Panc1 (cell line): ENCODE measurements around the gene OTUD3. TPM values are rescaled to one million over a fixed set of nuclear protein-coding genes. Genes with fewer than 3 reads are reported as not detected.

Experiments used
- ATAC-seq: fragments of 200-7000 bp; cut with Tn5 transposase; 2 replicates; pipeline ENCODE4 v1.9.1; 2020; ENCODE audit warnings: mild to moderate bottlenecking, moderate library complexity
- BruUV-seq: library from RNA; stranded (reverse); fragments of 400-500 nt; replicated peaks from 2 replicates; lab custom pipeline; 2021; lab: Mats Ljungman, UMichigan
- CTCF ChIA-PET: fragments of 300-600 bp; sonication (Branson Sonifier 250); formaldehyde crosslinking; loops from one replicate; lab custom pipeline; 2022; ENCODE audit warnings: antibody characterized with exemption; lab: Charles Lee
- POLR2A ChIA-PET: fragments of 300-600 bp; sonication (Branson Sonifier 250); formaldehyde crosslinking; loops from one replicate; lab custom pipeline; 2022; ENCODE audit warnings: antibody characterized with exemption; lab: Charles Lee
- DNase-seq: peaks from one replicate; pipeline ENCODE4 v3.0.0-alpha.2; 2010; ENCODE audit warnings: low read depth, low spot score
- H3K27ac ChIP-seq: 2 replicates; pipeline ENCODE4 v1.5.1; 2011; ENCODE audit warnings: mild to moderate bottlenecking, low read length, inconsistent platforms
- H3K27me3 ChIP-seq: fragments of 200-500 bp; sonication (Bioruptor generic); 2 replicates; pipeline ENCODE4 v1.6.0; 2014; ENCODE audit warnings: low read length, inconsistent platforms; ENCODE audit not compliant: control insufficient read depth, insufficient read depth
- H3K36me3 ChIP-seq: fragments of 200-500 bp; sonication (Bioruptor generic); 2 replicates; pipeline ENCODE4 v1.5.1; 2014; ENCODE audit warnings: inconsistent platforms, mild to moderate bottlenecking, low read length, moderate library complexity; ENCODE audit not compliant: control insufficient read depth, insufficient read depth
- H3K4me1 ChIP-seq: 2 replicates; pipeline ENCODE4 v1.5.1; 2011; ENCODE audit warnings: inconsistent platforms, mild to moderate bottlenecking, low read length, moderate library complexity; ENCODE audit not compliant: control insufficient read depth, insufficient read depth
- H3K4me3 ChIP-seq, 2 experiments: 2 replicates each; pipeline ENCODE4 v1.5.1; 2011 to 2012; ENCODE audit warnings: low read depth in 2 of 2, low read length in 2 of 2, mild to moderate bottlenecking in 2 of 2, inconsistent platforms in 1 of 2, moderate library complexity in 1 of 2
- H3K9me3 ChIP-seq: fragments of 200-500 bp; sonication (Bioruptor generic); 2 replicates; pipeline ENCODE4 v1.5.1; 2014; ENCODE audit warnings: low read depth, mild to moderate bottlenecking, inconsistent platforms, low read length, moderate library complexity; ENCODE audit not compliant: control insufficient read depth, insufficient read depth
- CTCF ChIP-seq: fragments of 450-650 bp; IDR thresholded peaks from 2 replicates; pipeline ENCODE4 v1.5.1; 2017; ENCODE audit warnings: mild to moderate bottlenecking
- POLR2AphosphoS5 ChIP-seq: IDR thresholded peaks from 2 replicates; pipeline ENCODE4 v1.6.1; 2012; ENCODE audit warnings: mild to moderate bottlenecking, low read depth, low read length, moderate library complexity
- REST ChIP-seq, 2 experiments: IDR thresholded peaks; 2 replicates each; pipeline ENCODE4 v1.6.1; 2011 to 2012; ENCODE audit warnings: low read depth in 2 of 2, control low read depth in 1 of 2, low read length in 1 of 2, mild to moderate bottlenecking in 1 of 2, moderate library complexity in 1 of 2; ENCODE audit not compliant: insufficient read depth in 1 of 2
- SIN3A ChIP-seq: IDR thresholded peaks from 2 replicates; pipeline ENCODE4 v1.6.1; 2012; ENCODE audit warnings: low read depth, mild to moderate bottlenecking, low read length, moderate library complexity, borderline replicate concordance; ENCODE audit not compliant: insufficient read depth
- TCF7L2 ChIP-seq: IDR thresholded peaks from 2 replicates; pipeline ENCODE4 v1.6.1; 2011; ENCODE audit warnings: mild to moderate bottlenecking, low read depth, low read length, inconsistent platforms
- in situ Hi-C: cut with HindIII; loops from 2 replicates; pipeline ENCODE4 v1.10.0; 2016; ENCODE audit warnings: low sequenced_read_pairs, low pct_unique_long_range_greater_than_20kb
- intact Hi-C: fragments of 100-400 bp; cut with micrococcal nuclease; formaldehyde crosslinking; loops from one replicate; pipeline ENCODE4 v1.10.0; 2022; ENCODE audit not compliant: unreplicated experiment
- total RNA-seq: library from RNA; stranded (reverse); gene quantifications from one replicate; pipeline ENCODE4 v1.2.1, GENCODE V29; 2021; ENCODE audit not compliant: unreplicated experiment

Gene OTUD3
- total RNA-seq, 1 experiment from 2014 or later: 14.1 TPM

- in situ Hi-C loops: no loop called here
- ChIA-PET CTCF (no interaction called here), POLR2A (no interaction called here)
- peaks cover 4% of the 10 kb centered on the region; the same call in 1 of the 2 replicates for H3K27me3 ChIP-seq
- no peak for DNase-seq
- intact Hi-C loops: no loop called here
- H3K27ac ChIP-seq: no peak overlapping the region
- H3K4me1 ChIP-seq: no peaks in the 10 kb centered on the region
- no peaks in the 10 kb centered on the region for H3K36me3 ChIP-seq
- ATAC-seq: no peak
- TF ChIP-seq SIN3A (no peak), POLR2AphosphoS5 (no peak), CTCF (no peak), TCF7L2 (no peak), REST (IDR thresholded peaks at IDR 0.05; ENCODE audit: insufficient read depth in 1 of 2, low read depth in 2 of 2, low read length in 1 of 2) (no peak)
- H3K4me3 ChIP-seq: no peak overlapping the region
- no TSS peak for BruUV-seq
- no peaks in the 10 kb centered on the region for H3K9me3 ChIP-seq
Measured at GRCh38 chr1:19869929-19870328, 12.3 kb upstream of the OTUD3 start.

GRCh38 chr1:19872190-19872589 is 10.0 kb upstream of the OTUD3 start:
- DNase-seq (no peak), ATAC-seq (peak; percentile 60; the same call in 1 of the 2 replicates)
- Histone ChIP-seq H3K36me3 (no peaks in the 10 kb centered on the region), H3K4me1 (no peaks in the 10 kb centered on the region), H3K27ac (no peak overlapping the region), H3K4me3 (no peak overlapping the region), H3K9me3 (no peaks in the 10 kb centered on the region), H3K27me3 (no peaks in the 10 kb centered on the region; the same call in 1 of the 2 replicates)
- TF ChIP-seq SIN3A (no peak), POLR2AphosphoS5 (no peak), REST (IDR thresholded peaks at IDR 0.05; ENCODE audit: insufficient read depth in 1 of 2, low read depth in 2 of 2, low read length in 1 of 2) (no peak), TCF7L2 (no peak), CTCF (no peak; the same call in 1 of the 2 replicates)
- no TSS peak for BruUV-seq
- POLR2A ChIA-PET: no interaction called here
- intact Hi-C loops: no loop called here
- in situ Hi-C loops: no loop called here
- CTCF ChIA-PET: no interaction called here
